Measurements from ENCODE around the gene MLX.

MLX gene

GRCh38 chr17:42518755-42519545 lies 48.0 kb upstream of the MLX start:
- Histone ChIP-seq H3K79me2 (ENCODE audit: insufficient read depth, low read length) (no peaks in the 10 kb centered on the region), H3K4me1 (ENCODE audit: insufficient read depth, low read length, poor library complexity, severe bottlenecking) (peaks cover 37% of the 10 kb centered on the region), H3K36me3 (ENCODE audit: insufficient read depth, low read length) (no peaks in the 10 kb centered on the region), H3K27me3 (ENCODE audit: insufficient read depth, low read length, poor library complexity, severe bottlenecking) (no peaks in the 10 kb centered on the region), H3F3A (ENCODE audit: low read depth) (no peaks in the 10 kb centered on the region), H2AFZ (ENCODE audit: low read length) (no peak overlapping the region), H3K9me2 (replicated peaks; ENCODE audit: low read depth, low read length) (no peaks in the 10 kb centered on the region), H3K9me3 (ENCODE audit: insufficient read depth, low read depth, low read length) (no peaks in the 10 kb centered on the region), H4K20me1 (ENCODE audit: insufficient read depth, low read length, poor library complexity, severe bottlenecking) (no peaks in the 10 kb centered on the region), H3K4me2 (ENCODE audit: low read depth, low read length, poor library complexity, severe bottlenecking) (no peak overlapping the region), H3K4me3 (ENCODE audit: low read length, poor library complexity, severe bottlenecking) (no peak overlapping the region), H3K9ac (ENCODE audit: low read depth, low read length, poor library complexity, severe bottlenecking) (no peak overlapping the region)
- TF ChIP-seq CTCF (conservative IDR thresholded peaks at IDR 0.05; ENCODE audit: low read length) (no peak), EZH2phosphoT487 (IDR thresholded peaks at IDR 0.05; ENCODE audit: borderline replicate concordance) (no peak)

- H3K4me3 ChIP-seq (ENCODE audit: low read length, poor library complexity, severe bottlenecking): no peak overlapping the region
Observed at GRCh38 chr17:42519546-42520491, 47.1 kb upstream of the MLX start.

GRCh38 chr17:42520540-42520951 lies 46.4 kb upstream of the MLX start:
- Histone ChIP-seq H3K4me2 (ENCODE audit: low read depth, low read length, poor library complexity, severe bottlenecking) (no peak overlapping the region), H4K20me1 (ENCODE audit: insufficient read depth, low read length, poor library complexity, severe bottlenecking) (no peaks in the 10 kb centered on the region), H3K9me2 (replicated peaks; ENCODE audit: low read depth, low read length) (no peaks in the 10 kb centered on the region), H3K4me3 (ENCODE audit: low read length, poor library complexity, severe bottlenecking) (no peak overlapping the region), H3K9ac (ENCODE audit: low read depth, low read length, poor library complexity, severe bottlenecking) (no peak overlapping the region), H3K36me3 (ENCODE audit: insufficient read depth, low read length) (no peaks in the 10 kb centered on the region), H3F3A (ENCODE audit: low read depth) (no peaks in the 10 kb centered on the region), H3K79me2 (ENCODE audit: insufficient read depth, low read length) (no peaks in the 10 kb centered on the region), H3K4me1 (ENCODE audit: insufficient read depth, low read length, poor library complexity, severe bottlenecking) (peaks cover 37% of the 10 kb centered on the region), H3K27me3 (ENCODE audit: insufficient read depth, low read length, poor library complexity, severe bottlenecking) (no peaks in the 10 kb centered on the region), H3K9me3 (ENCODE audit: insufficient read depth, low read depth, low read length) (no peaks in the 10 kb centered on the region), H2AFZ (ENCODE audit: low read length) (no peak overlapping the region)
- TF ChIP-seq CTCF (conservative IDR thresholded peaks at IDR 0.05; ENCODE audit: low read length) (peak; percentile 80), EZH2phosphoT487 (IDR thresholded peaks at IDR 0.05; ENCODE audit: borderline replicate concordance) (no peak)

More at GRCh38 chr17:42519546-42520491, 47.1 kb upstream of the MLX start:
- no peaks in the 10 kb centered on the region for H3K9me2 ChIP-seq (replicated peaks; ENCODE audit: low read depth, low read length)
- H3K27me3 ChIP-seq (ENCODE audit: insufficient read depth, low read length, poor library complexity, severe bottlenecking): no peaks in the 10 kb centered on the region
- TF ChIP-seq EZH2phosphoT487 (IDR thresholded peaks at IDR 0.05; ENCODE audit: borderline replicate concordance): no peak
- TF ChIP-seq CTCF (conservative IDR thresholded peaks at IDR 0.05; ENCODE audit: low read length): no peak
- no peaks in the 10 kb centered on the region for H4K20me1 ChIP-seq (ENCODE audit: insufficient read depth, low read length, poor library complexity, severe bottlenecking)
- H3K79me2 ChIP-seq (ENCODE audit: insufficient read depth, low read length): no peaks in the 10 kb centered on the region
- H3K4me1 ChIP-seq (ENCODE audit: insufficient read depth, low read length, poor library complexity, severe bottlenecking): peaks cover 37% of the 10 kb centered on the region
- H3K36me3 ChIP-seq (ENCODE audit: insufficient read depth, low read length): no peaks in the 10 kb centered on the region
- no peak overlapping the region for H2AFZ ChIP-seq (ENCODE audit: low read length)
- H3F3A ChIP-seq (ENCODE audit: low read depth): no peaks in the 10 kb centered on the region
- no peak overlapping the region for H3K4me2 ChIP-seq (ENCODE audit: low read depth, low read length, poor library complexity, severe bottlenecking)
- no peak overlapping the region for H3K9ac ChIP-seq (ENCODE audit: low read depth, low read length, poor library complexity, severe bottlenecking)
- no peaks in the 10 kb centered on the region for H3K9me3 ChIP-seq (ENCODE audit: insufficient read depth, low read depth, low read length)
